Panc1 (cell line): ENCODE measurements around the gene MTOR.

Experiments
- POLR2AphosphoS5 ChIP-seq: IDR thresholded peaks from 2 replicates; pipeline ENCODE4 v1.6.1; 2012; ENCODE audit warnings: mild to moderate bottlenecking, low read depth, low read length, moderate library complexity
- SIN3A ChIP-seq: IDR thresholded peaks from 2 replicates; pipeline ENCODE4 v1.6.1; 2012; ENCODE audit warnings: low read depth, mild to moderate bottlenecking, low read length, moderate library complexity, borderline replicate concordance; ENCODE audit not compliant: insufficient read depth
- TF ChIP-seq, protein P1 (sequence below): fragments of 450-650 bp; IDR thresholded peaks from 2 replicates; pipeline ENCODE4 v1.5.1; 2017; ENCODE audit warnings: mild to moderate bottlenecking
- TF ChIP-seq, protein P2 (sequence below), 2 experiments: IDR thresholded peaks; 2 replicates each; pipeline ENCODE4 v1.6.1; 2011 to 2012; ENCODE audit warnings: low read depth in 2 of 2, control low read depth in 1 of 2, low read length in 1 of 2, mild to moderate bottlenecking in 1 of 2, moderate library complexity in 1 of 2; ENCODE audit not compliant: insufficient read depth in 1 of 2

DNA sequence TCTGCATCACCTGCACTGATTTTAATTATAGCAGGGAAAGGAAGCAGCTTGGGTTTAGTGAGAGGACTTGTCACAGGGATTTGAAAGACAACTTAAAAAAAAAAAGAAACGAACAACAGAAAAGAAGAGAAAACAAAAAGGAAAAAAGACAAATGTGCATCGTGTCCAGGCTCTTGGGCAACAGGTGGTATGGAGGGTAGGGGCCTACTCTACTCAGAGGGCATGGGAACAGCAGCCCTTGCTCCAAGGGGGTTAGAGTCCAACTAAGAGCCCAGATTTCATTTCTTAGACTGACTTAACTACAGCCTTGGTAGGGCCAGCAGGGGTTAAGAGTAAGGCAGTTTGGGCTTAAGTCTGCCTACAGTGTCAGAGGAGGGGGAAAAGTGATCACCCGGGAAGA, 147.4 kb downstream of the MTOR start:
- TF ChIP-seq, protein P1, sequence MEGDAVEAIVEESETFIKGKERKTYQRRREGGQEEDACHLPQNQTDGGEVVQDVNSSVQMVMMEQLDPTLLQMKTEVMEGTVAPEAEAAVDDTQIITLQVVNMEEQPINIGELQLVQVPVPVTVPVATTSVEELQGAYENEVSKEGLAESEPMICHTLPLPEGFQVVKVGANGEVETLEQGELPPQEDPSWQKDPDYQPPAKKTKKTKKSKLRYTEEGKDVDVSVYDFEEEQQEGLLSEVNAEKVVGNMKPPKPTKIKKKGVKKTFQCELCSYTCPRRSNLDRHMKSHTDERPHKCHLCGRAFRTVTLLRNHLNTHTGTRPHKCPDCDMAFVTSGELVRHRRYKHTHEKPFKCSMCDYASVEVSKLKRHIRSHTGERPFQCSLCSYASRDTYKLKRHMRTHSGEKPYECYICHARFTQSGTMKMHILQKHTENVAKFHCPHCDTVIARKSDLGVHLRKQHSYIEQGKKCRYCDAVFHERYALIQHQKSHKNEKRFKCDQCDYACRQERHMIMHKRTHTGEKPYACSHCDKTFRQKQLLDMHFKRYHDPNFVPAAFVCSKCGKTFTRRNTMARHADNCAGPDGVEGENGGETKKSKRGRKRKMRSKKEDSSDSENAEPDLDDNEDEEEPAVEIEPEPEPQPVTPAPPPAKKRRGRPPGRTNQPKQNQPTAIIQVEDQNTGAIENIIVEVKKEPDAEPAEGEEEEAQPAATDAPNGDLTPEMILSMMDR = no peak
- TF ChIP-seq POLR2AphosphoS5 (no peak), SIN3A (no peak)
- TF ChIP-seq, protein P2, sequence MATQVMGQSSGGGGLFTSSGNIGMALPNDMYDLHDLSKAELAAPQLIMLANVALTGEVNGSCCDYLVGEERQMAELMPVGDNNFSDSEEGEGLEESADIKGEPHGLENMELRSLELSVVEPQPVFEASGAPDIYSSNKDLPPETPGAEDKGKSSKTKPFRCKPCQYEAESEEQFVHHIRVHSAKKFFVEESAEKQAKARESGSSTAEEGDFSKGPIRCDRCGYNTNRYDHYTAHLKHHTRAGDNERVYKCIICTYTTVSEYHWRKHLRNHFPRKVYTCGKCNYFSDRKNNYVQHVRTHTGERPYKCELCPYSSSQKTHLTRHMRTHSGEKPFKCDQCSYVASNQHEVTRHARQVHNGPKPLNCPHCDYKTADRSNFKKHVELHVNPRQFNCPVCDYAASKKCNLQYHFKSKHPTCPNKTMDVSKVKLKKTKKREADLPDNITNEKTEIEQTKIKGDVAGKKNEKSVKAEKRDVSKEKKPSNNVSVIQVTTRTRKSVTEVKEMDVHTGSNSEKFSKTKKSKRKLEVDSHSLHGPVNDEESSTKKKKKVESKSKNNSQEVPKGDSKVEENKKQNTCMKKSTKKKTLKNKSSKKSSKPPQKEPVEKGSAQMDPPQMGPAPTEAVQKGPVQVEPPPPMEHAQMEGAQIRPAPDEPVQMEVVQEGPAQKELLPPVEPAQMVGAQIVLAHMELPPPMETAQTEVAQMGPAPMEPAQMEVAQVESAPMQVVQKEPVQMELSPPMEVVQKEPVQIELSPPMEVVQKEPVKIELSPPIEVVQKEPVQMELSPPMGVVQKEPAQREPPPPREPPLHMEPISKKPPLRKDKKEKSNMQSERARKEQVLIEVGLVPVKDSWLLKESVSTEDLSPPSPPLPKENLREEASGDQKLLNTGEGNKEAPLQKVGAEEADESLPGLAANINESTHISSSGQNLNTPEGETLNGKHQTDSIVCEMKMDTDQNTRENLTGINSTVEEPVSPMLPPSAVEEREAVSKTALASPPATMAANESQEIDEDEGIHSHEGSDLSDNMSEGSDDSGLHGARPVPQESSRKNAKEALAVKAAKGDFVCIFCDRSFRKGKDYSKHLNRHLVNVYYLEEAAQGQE (IDR thresholded peaks at IDR 0.05; ENCODE audit: insufficient read depth in 1 of 2, low read depth in 2 of 2, low read length in 1 of 2) = no peak
